DND-41 (cell line): ENCODE data around the gene CCDC136.

ENCODE experiments used
- ATAC-seq: fragments of 200-7000 bp; cut with Tn5 transposase; 3 replicates; pipeline ENCODE4 v1.9.1; 2021; ENCODE audit warnings: low read depth; ENCODE audit not compliant: insufficient read depth
- DNase-seq: peaks from one replicate; pipeline ENCODE4 v3.0.0-alpha.2; 2020
- H2AFZ ChIP-seq: 2 replicates; pipeline ENCODE4 v1.6.0; 2012; ENCODE audit warnings: low read depth, low read length
- H3K27ac ChIP-seq: 2 replicates; pipeline ENCODE4 v1.5.1; 2012; ENCODE audit warnings: low read length, inconsistent platforms
- H3K27me3 ChIP-seq: fragments of 200-600 bp; sonication (generic); 2 replicates; pipeline ENCODE4 v1.6.0; 2012; ENCODE audit warnings: low read length, mild to moderate bottlenecking, inconsistent platforms; ENCODE audit not compliant: insufficient read depth, poor library complexity
- H3K36me3 ChIP-seq: 2 replicates; pipeline ENCODE4 v1.5.1; 2012; ENCODE audit warnings: low read length, inconsistent platforms; ENCODE audit not compliant: insufficient read depth
- H3K4me1 ChIP-seq: 2 replicates; pipeline ENCODE4 v1.5.1; 2012; ENCODE audit warnings: mild to moderate bottlenecking, low read length; ENCODE audit not compliant: insufficient read depth
- H3K4me2 ChIP-seq: 2 replicates; pipeline ENCODE4 v1.6.0; 2012; ENCODE audit warnings: mild to moderate bottlenecking, moderate library complexity, low read length, inconsistent platforms; ENCODE audit not compliant: insufficient read depth
- H3K4me3 ChIP-seq, 2 experiments: fragments of 200-600 bp in 1 of 2; shearing (Covaris generic) in 1 of 2; 2 replicates each; pipeline ENCODE4 v1.5.1; 2012 to 2016; ENCODE audit warnings: inconsistent platforms in 2 of 2, low read length in 2 of 2, mild to moderate bottlenecking in 2 of 2, low read depth in 1 of 2, moderate library complexity in 1 of 2
- H3K79me2 ChIP-seq: 2 replicates; pipeline ENCODE4 v1.6.0; 2012; ENCODE audit warnings: low read length, inconsistent platforms; ENCODE audit not compliant: insufficient read depth
- H3K9ac ChIP-seq: 2 replicates; pipeline ENCODE4 v1.6.0; 2012; ENCODE audit warnings: low read depth, mild to moderate bottlenecking, inconsistent platforms, low read length, moderate library complexity
- H3K9me3 ChIP-seq: 2 replicates; pipeline ENCODE4 v1.5.1; 2012; ENCODE audit warnings: low read length, moderate library complexity, mild to moderate bottlenecking, inconsistent platforms; ENCODE audit not compliant: insufficient read depth, severe bottlenecking
- H4K20me1 ChIP-seq: 2 replicates; pipeline ENCODE4 v1.6.0; 2012; ENCODE audit warnings: low read length; ENCODE audit not compliant: insufficient read depth
- CTCF ChIP-seq: IDR thresholded peaks from 2 replicates; pipeline ENCODE4 v1.5.1; 2012; ENCODE audit warnings: borderline replicate concordance, low read length, moderate library complexity, mild to moderate bottlenecking; ENCODE audit not compliant: poor library complexity, severe bottlenecking; ENCODE audit errors: extremely low read depth
- EZH2 ChIP-seq: IDR thresholded peaks from 3 replicates; pipeline ENCODE4 v1.6.1; 2012; ENCODE audit warnings: borderline replicate concordance, low read depth, mild to moderate bottlenecking, moderate library complexity, low read length, inconsistent platforms; ENCODE audit not compliant: severe bottlenecking

CCDC136 gene

GRCh38 chr7:128845475-128845874 is 53.7 kb downstream of the CCDC136 start:
- no peaks in the 10 kb centered on the region for H3K27me3 ChIP-seq
- no peak overlapping the region for H3K4me2 ChIP-seq
- H3K9me3 ChIP-seq = no peaks in the 10 kb centered on the region
- H3K36me3 ChIP-seq = no peaks in the 10 kb centered on the region
- no peak overlapping the region for H2AFZ ChIP-seq
- no peak for TF ChIP-seq CTCF
- no peak for TF ChIP-seq EZH2
- H4K20me1 ChIP-seq = 0 out of 2 replicates have a peak, but pooled peaks cover 3% of the 10 kb centered on the region
- no peak overlapping the region for H3K9ac ChIP-seq
- no peaks in the 10 kb centered on the region for H3K79me2 ChIP-seq
- no peak overlapping the region for H3K4me3 ChIP-seq
- ATAC-seq (no peak), DNase-seq (no peak)
- no peak overlapping the region for H3K27ac ChIP-seq
- H3K4me1 ChIP-seq = no peaks in the 10 kb centered on the region

DNA sequence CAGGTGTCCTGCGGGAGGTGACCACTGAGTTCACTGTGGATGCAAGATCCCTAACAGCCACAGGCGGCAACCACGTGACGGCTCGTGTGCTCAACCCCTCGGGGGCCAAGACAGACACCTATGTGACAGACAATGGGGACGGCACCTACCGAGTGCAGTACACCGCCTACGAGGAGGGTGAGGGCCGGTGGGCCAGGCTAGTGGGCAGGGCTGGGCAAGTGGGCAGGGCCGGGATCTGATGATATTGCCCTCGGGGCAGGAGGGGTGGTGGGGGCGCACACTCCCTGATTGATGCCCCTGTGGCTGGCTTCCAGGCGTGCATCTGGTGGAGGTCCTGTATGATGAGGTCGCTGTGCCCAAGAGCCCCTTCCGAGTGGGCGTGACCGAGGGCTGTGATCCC is 54.2 kb downstream of the CCDC136 start:
- H2AFZ ChIP-seq = no peak overlapping the region

DNA sequence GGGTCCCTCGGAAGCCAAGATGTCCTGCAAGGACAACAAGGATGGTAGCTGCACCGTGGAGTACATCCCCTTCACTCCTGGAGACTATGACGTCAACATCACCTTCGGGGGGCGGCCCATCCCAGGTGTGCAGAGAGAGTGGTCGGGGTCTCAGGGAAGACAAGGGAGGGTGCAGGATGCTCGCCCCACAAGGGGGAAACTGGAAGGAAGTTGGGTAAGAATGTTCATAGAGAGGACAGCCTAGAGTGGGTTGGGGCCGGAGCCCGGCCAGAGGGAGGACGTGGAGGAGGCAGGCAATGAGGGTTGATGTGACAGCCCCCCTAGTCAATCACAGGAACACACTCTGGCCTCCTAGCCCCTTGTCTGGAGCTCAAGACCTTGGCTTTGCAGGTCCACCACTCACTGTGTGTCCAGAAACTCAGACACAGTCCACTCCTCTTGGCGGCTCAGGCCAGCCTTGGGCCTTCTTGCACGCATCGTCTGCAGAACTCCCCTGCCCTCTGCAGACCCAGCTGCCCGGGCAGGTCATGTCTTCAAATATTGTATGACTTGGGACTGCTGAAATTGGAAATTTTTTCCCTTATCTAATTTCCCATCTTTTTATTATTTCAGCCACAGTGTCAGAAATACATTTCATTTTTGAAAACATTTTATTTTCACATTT is 55.1 kb downstream of the CCDC136 start:
- H2AFZ ChIP-seq = no peak overlapping the region
- no peaks in the 10 kb centered on the region for H3K79me2 ChIP-seq
- DNase-seq = no peak
- no peak for ATAC-seq
- H3K27me3 ChIP-seq = no peaks in the 10 kb centered on the region
- H3K4me2 ChIP-seq = no peak overlapping the region
- TF ChIP-seq EZH2 (no peak), CTCF (no peak)
- no peaks in the 10 kb centered on the region for H3K4me1 ChIP-seq
- no peak overlapping the region for H3K9ac ChIP-seq
- no peaks in the 10 kb centered on the region for H3K9me3 ChIP-seq
- no peak overlapping the region for H3K4me3 ChIP-seq
- H4K20me1 ChIP-seq = 0 out of 2 replicates have a peak, but pooled peaks cover 3% of the 10 kb centered on the region
- no peaks in the 10 kb centered on the region for H3K36me3 ChIP-seq
- no peak overlapping the region for H3K27ac ChIP-seq

More for the DNA sequence above, 54.2 kb downstream of the CCDC136 start:
- ATAC-seq (no peak), DNase-seq (no peak)
- no peaks in the 10 kb centered on the region for H3K79me2 ChIP-seq
- no peak overlapping the region for H3K4me2 ChIP-seq
- H3K27me3 ChIP-seq = no peaks in the 10 kb centered on the region
- H4K20me1 ChIP-seq = 0 out of 2 replicates have a peak, but pooled peaks cover 3% of the 10 kb centered on the region
- no peak overlapping the region for H3K4me3 ChIP-seq
- no peak overlapping the region for H3K27ac ChIP-seq
- no peaks in the 10 kb centered on the region for H3K4me1 ChIP-seq
- no peaks in the 10 kb centered on the region for H3K9me3 ChIP-seq
- H3K9ac ChIP-seq = no peak overlapping the region
- TF ChIP-seq CTCF (no peak), EZH2 (no peak)
- H3K36me3 ChIP-seq = no peaks in the 10 kb centered on the region
